SK-N-SH (cell line): ENCODE results near the gene EVL. TPM values are rescaled to one million over a fixed set of nuclear protein-coding genes. Genes with fewer than 3 reads are reported as not detected.

Experiments used
- CTCF ChIA-PET: fragments of 300-600, 350-600 bp; formaldehyde crosslinking; extraction: SDS; loops from one replicate; lab custom pipeline; 2021; lab: Yijun Ruan, JAX
- POLR2A ChIA-PET: fragments of 350-600 bp; sonication (Branson Sonifier 250); formaldehyde crosslinking; extraction: SDS; loops from one replicate; lab custom pipeline; 2020; ENCODE audit warnings: antibody characterized with exemption, inconsistent platforms; lab: Yijun Ruan, JAX
- DNase-seq: peaks from one replicate; pipeline ENCODE4 v3.0.0; 2012
- H2AFZ ChIP-seq: fragments of 200-600 bp; sonication (generic); 2 replicates; pipeline ENCODE4 v1.8.1; 2016; ENCODE audit warnings: antibody characterized with exemption, mild to moderate bottlenecking, low read depth
- H3F3A ChIP-seq: fragments of 200-600 bp; sonication (generic); replicated peaks from 2 replicates; pipeline ENCODE3; 2016; ENCODE audit warnings: antibody characterized with exemption, mild to moderate bottlenecking; ENCODE audit not compliant: insufficient read depth
- H3K27ac ChIP-seq, 2 experiments: fragments of 200-500 bp in 1 of 2; fragments of 200-600 bp in 1 of 2; sonication (Bioruptor generic) in 1 of 2; sonication (generic), shearing (Covaris generic) in 1 of 2; 2 replicates each; pipeline versions ENCODE4 v1.5.1 to v1.6.1; 2014 to 2016; ENCODE audit warnings: low read depth in 2 of 2, inconsistent platforms in 1 of 2, low read length in 1 of 2, mild to moderate bottlenecking in 1 of 2, mixed read lengths in 1 of 2
- H3K27me3 ChIP-seq: fragments of 200-600 bp; sonication (generic), shearing (Covaris generic); 2 replicates; pipeline ENCODE4 v1.6.1; 2016; ENCODE audit warnings: mixed run types; ENCODE audit not compliant: insufficient read depth
- H3K36me3 ChIP-seq, 2 experiments: fragments of 200-500 bp in 1 of 2; fragments of 200-600 bp in 1 of 2; sonication (Bioruptor generic) in 1 of 2; sonication (generic) in 1 of 2; replicated peaks in 1 of 2; 2 replicates each; pipeline versions ENCODE3 to v1.5.1; 2014 to 2016; ENCODE audit warnings: low read length in 1 of 2, mild to moderate bottlenecking in 1 of 2; ENCODE audit not compliant: insufficient read depth in 2 of 2, control insufficient read depth in 1 of 2
- H3K4me1 ChIP-seq, 2 experiments: fragments of 200-500 bp in 1 of 2; fragments of 200-600 bp in 1 of 2; sonication (Bioruptor generic) in 1 of 2; sonication (generic), shearing (Covaris generic) in 1 of 2; 2 replicates each; pipeline versions ENCODE4 v1.5.1 to v1.6.1; 2014 to 2016; ENCODE audit warnings: low read depth in 1 of 2, low read length in 1 of 2, mixed run types in 1 of 2; ENCODE audit not compliant: insufficient read depth in 2 of 2, control insufficient read depth in 1 of 2
- H3K4me2 ChIP-seq: fragments of 200-600 bp; sonication (generic), shearing (Covaris generic); 2 replicates; pipeline ENCODE4 v1.6.1; 2017; ENCODE audit warnings: mixed run types
- H3K4me3 ChIP-seq, 2 experiments: fragments of 200-500 bp in 1 of 2; fragments of 200-600 bp in 1 of 2; sonication (Bioruptor generic) in 1 of 2; sonication (generic), shearing (Covaris generic) in 1 of 2; 2 replicates each; pipeline versions ENCODE4 v1.5.1 to v1.8.1; 2014 to 2016; ENCODE audit warnings: low read depth in 2 of 2, inconsistent platforms in 1 of 2, low read length in 1 of 2, mild to moderate bottlenecking in 1 of 2, mixed read lengths in 1 of 2, moderate library complexity in 1 of 2
- H3K79me2 ChIP-seq: fragments of 200-600 bp; sonication (generic); 2 replicates; pipeline ENCODE4 v1.8.1; 2017; ENCODE audit warnings: mild to moderate bottlenecking; ENCODE audit not compliant: insufficient read depth
- H3K9ac ChIP-seq: fragments of 200-600 bp; sonication (generic); 2 replicates; pipeline ENCODE4 v1.6.1; 2017; ENCODE audit warnings: mixed run types
- H3K9me2 ChIP-seq: fragments of 200-600 bp; sonication (generic); 2 replicates; pipeline ENCODE4 v1.6.1; 2017; ENCODE audit warnings: mixed run types
- H3K9me3 ChIP-seq: fragments of 200-600 bp; sonication (generic); 2 replicates; pipeline ENCODE4 v1.6.1; 2017; ENCODE audit warnings: mixed run types, mild to moderate bottlenecking, moderate library complexity
- H4K20me1 ChIP-seq: fragments of 200-600 bp; sonication (generic); 2 replicates; pipeline ENCODE4 v1.6.1; 2017; ENCODE audit warnings: mild to moderate bottlenecking, mixed run types; ENCODE audit not compliant: insufficient read depth
- CHD2 ChIP-seq: fragments of 150-350 bp; IDR thresholded peaks from 2 replicates; pipeline ENCODE4 v1.6.1; 2018; ENCODE audit warnings: low read length; ENCODE audit not compliant: partially characterized antibody
- CTCF ChIP-seq: fragments of 200-600 bp; sonication (generic); IDR thresholded peaks from 2 replicates; pipeline ENCODE4 v1.6.1; 2017; ENCODE audit warnings: antibody characterized with exemption, mild to moderate bottlenecking, moderate library complexity
- ELF1 ChIP-seq: IDR thresholded peaks from 2 replicates; pipeline ENCODE4 v1.4.0; 2012
- EP300 ChIP-seq, 2 experiments: IDR thresholded peaks; 2 replicates each; pipeline versions ENCODE4 v1.4.0 to v1.6.1; 2012; ENCODE audit warnings: borderline replicate concordance in 1 of 2, low read depth in 1 of 2, low read length in 1 of 2
- EZH2phosphoT487 ChIP-seq: fragments of 200-600 bp; sonication (generic); IDR thresholded peaks from 2 replicates; pipeline ENCODE4 v1.6.1; 2017; ENCODE audit warnings: low read depth, mixed run types, mild to moderate bottlenecking, antibody characterized with exemption, moderate library complexity, borderline replicate concordance
- FOSL2 ChIP-seq: IDR thresholded peaks from 2 replicates; pipeline ENCODE4 v1.4.0; 2012; ENCODE audit warnings: low read depth, mild to moderate bottlenecking, moderate library complexity, borderline replicate concordance
- FOXJ3 ChIP-seq: sonication (generic); formaldehyde crosslinking; IDR thresholded peaks from 2 replicates; pipeline ENCODE4 v1.5.1; 2020; ENCODE audit warnings: mild to moderate bottlenecking, missing genetic modification reagents
- GABPA ChIP-seq: IDR thresholded peaks from 2 replicates; pipeline ENCODE4 v1.4.0; 2012; ENCODE audit warnings: low read depth, mild to moderate bottlenecking
- GATA2 ChIP-seq: sonication (generic); formaldehyde crosslinking; IDR thresholded peaks from 2 replicates; pipeline ENCODE4 v1.5.0; 2020; ENCODE audit warnings: mild to moderate bottlenecking, missing genetic modification reagents
- MAX ChIP-seq: IDR thresholded peaks from 2 replicates; pipeline ENCODE4 v1.4.0; 2012; ENCODE audit warnings: low read depth
- MEF2A ChIP-seq: IDR thresholded peaks from 2 replicates; pipeline ENCODE4 v1.4.0; 2012; ENCODE audit warnings: low read depth, borderline replicate concordance
- NRF1 ChIP-seq: IDR thresholded peaks from 2 replicates; pipeline ENCODE4 v1.6.1; 2012; ENCODE audit warnings: low read depth, mild to moderate bottlenecking, low read length
- PBX3 ChIP-seq: IDR thresholded peaks from 2 replicates; pipeline ENCODE4; 2012
- RCOR1 ChIP-seq: fragments of 150-350 bp; IDR thresholded peaks from 2 replicates; pipeline ENCODE4 v1.6.1; 2017; ENCODE audit warnings: antibody characterized with exemption, low read length
- REST ChIP-seq: IDR thresholded peaks from 2 replicates; pipeline ENCODE4 v1.6.1; 2012; ENCODE audit warnings: mild to moderate bottlenecking, low read depth, low read length, moderate library complexity
- RXRA ChIP-seq: IDR thresholded peaks from 2 replicates; pipeline ENCODE4 v1.4.0; 2012; ENCODE audit warnings: low read depth, mild to moderate bottlenecking, borderline replicate concordance
- SMC3 ChIP-seq: IDR thresholded peaks from 2 replicates; pipeline ENCODE4 v1.6.1; 2012; ENCODE audit warnings: low read depth, low read length, improper control_type of control experiment
- TAF1 ChIP-seq: IDR thresholded peaks from 2 replicates; pipeline ENCODE4 v1.6.1; 2012; ENCODE audit warnings: low read depth, mild to moderate bottlenecking, low read length, moderate library complexity, borderline replicate concordance
- TCF12 ChIP-seq: IDR thresholded peaks from 2 replicates; pipeline ENCODE4 v1.4.0; 2012
- TEAD4 ChIP-seq: IDR thresholded peaks from 2 replicates; pipeline ENCODE4 v1.4.0; 2012; ENCODE audit warnings: mild to moderate bottlenecking, borderline replicate concordance; ENCODE audit not compliant: insufficient read depth
- USF2 ChIP-seq: fragments of 150-350 bp; IDR thresholded peaks from 2 replicates; pipeline ENCODE4 v1.6.1; 2017; ENCODE audit warnings: antibody characterized with exemption, low read length, low read depth, borderline replicate concordance
- ZBTB33 ChIP-seq: IDR thresholded peaks from 2 replicates; pipeline ENCODE4 v1.4.0; 2012; ENCODE audit warnings: low read depth, borderline replicate concordance
- WGBS: methylation state at CpG from one replicate; pipeline ENCODE4 v1.1.6; 2017; ENCODE audit warnings: low lambda C conversion rate; 5-methylcytosine and 5-hydroxymethylcytosine counted together
- polyA plus RNA-seq, 3 experiments: library from polyadenylated mRNA; depleted of rRNA; stranded (reverse); fragments of >200 nt; gene quantifications; 2 replicates each; pipeline ENCODE4 v1.2.3, GENCODE V29; 2012

The EVL gene
- polyA plus RNA-seq, 1 of the 3 experiments (the other 2 are of a cell fraction) = 36.5 TPM

- no peak overlapping the region for H3K4me2 ChIP-seq
- ChIA-PET POLR2A (interaction anchor here (1.7 kb wide), 2 partner anchors 13 to 23 kb away, joined by 4 to 10 read pairs; no protein-coding TSS in a partner anchor), CTCF (interaction anchor here (0.6 to 4.9 kb wide), 17 partner anchors 10 to 461 kb away, joined by 3 to 36 read pairs (median 3); no protein-coding TSS in a partner anchor)
- no peaks in the 10 kb centered on the region for H3K79me2 ChIP-seq
- peak overlapping the region in 1 of 2 experiments; percentile 22; a peak in 1 of 4 replicates for H3K27ac ChIP-seq
- WGBS = 55% methylated on average over 12 of the region's 12 CpGs
- peaks cover 0 to 25% of the 10 kb centered on the region in 2 experiments; a peak in 2 of 4 replicates for H3K4me1 ChIP-seq
- H3K9ac ChIP-seq = no peak overlapping the region
- peak; percentile 71 for DNase-seq
- peaks cover 12% of the 10 kb centered on the region for H3K27me3 ChIP-seq
- no peaks in the 10 kb centered on the region for H3K36me3 ChIP-seq
- H3K4me3 ChIP-seq = no peak overlapping the region
- H4K20me1 ChIP-seq = no peaks in the 10 kb centered on the region
- H3K9me3 ChIP-seq = no peaks in the 10 kb centered on the region
- no peaks in the 10 kb centered on the region for H3F3A ChIP-seq
- no peaks in the 10 kb centered on the region for H3K9me2 ChIP-seq
- no peak overlapping the region for H2AFZ ChIP-seq
- TF ChIP-seq FOSL2 (no peak), TCF12 (no peak), RXRA (no peak), RCOR1 (no peak), NRF1 (no peak), REST (no peak), USF2 (no peak), ZBTB33 (no peak), MAX (no peak), CTCF (no peak), TEAD4 (no peak), GATA2 (CRISPR knock-in tag) (peak; percentile 86), SMC3 (no peak), TAF1 (no peak), PBX3 (no peak), EZH2phosphoT487 (no peak), EP300 (IDR thresholded peaks at IDR 0.05; ENCODE audit: borderline replicate concordance in 1 of 2, low read depth in 1 of 2, low read length in 1 of 2) (peak in 1 of 2 experiments; percentile 62; a peak in 1 of 4 replicates), CHD2 (no peak), FOXJ3 (CRISPR knock-in tag) (no peak), GABPA (no peak), MEF2A (no peak), ELF1 (no peak)
Measured at GRCh38 chr14:100155756-100156616, 90.8 kb downstream of the EVL start.
